GM19372 (cell line): ENCODE measurements around the gene RNU7-1.

Experiments used
- ATAC-seq: cut with Tn5 transposase; IDR thresholded peaks from one replicate; pipeline ENCODE4 v1.9.1; 2021; ENCODE audit warnings: mild to moderate bottlenecking, low read depth, moderate library complexity; ENCODE audit not compliant: unreplicated experiment

Gene RNU7-1

DNA sequence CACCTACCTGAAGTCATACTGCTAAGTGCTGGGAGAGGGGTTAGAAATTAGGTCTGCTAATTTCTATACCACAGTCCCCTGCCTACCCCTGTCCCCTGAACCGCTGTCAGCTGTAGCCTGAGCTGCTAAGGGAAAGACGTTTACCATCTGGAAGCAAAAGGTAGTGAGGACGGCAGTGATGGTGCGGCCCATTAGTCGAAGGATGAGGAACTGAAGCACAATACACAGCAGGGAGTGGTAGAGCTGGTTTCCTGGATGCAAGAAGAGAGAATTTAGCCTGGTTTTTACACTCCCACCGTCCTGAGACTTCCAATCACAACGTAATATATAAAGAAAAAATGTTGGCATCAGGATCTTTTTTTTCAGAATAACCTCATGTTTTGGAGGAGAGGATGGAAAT, 38.9 kb downstream of the RNU7-1 start:
- no peak for ATAC-seq

- no peak for ATAC-seq
These were observed 44.4 kb downstream of the RNU7-1 start for GRCh38 chr12:6987956-6988553.
